AG09319 (cell line): Measurements from ENCODE around the gene EP400.

Experiments used
- DNase-seq: peaks from one replicate; pipeline ENCODE4 v3.0.0-alpha.2; 2010; ENCODE audit warnings: low read depth; ENCODE audit errors: extremely low read depth
- CTCF ChIP-seq: IDR thresholded peaks from 2 replicates; pipeline ENCODE4 v1.5.1; 2011; ENCODE audit warnings: low read depth, mild to moderate bottlenecking, inconsistent platforms, low read length, moderate library complexity

Gene EP400

GRCh38 chr12:131922772-131923171 lies 27.0 kb upstream of the EP400 start:
- DNase-seq = no peak
- TF ChIP-seq CTCF = no peak

GRCh38 chr12:131923260-131923659 lies 26.5 kb upstream of the EP400 start:
- no peak for DNase-seq

DNA sequence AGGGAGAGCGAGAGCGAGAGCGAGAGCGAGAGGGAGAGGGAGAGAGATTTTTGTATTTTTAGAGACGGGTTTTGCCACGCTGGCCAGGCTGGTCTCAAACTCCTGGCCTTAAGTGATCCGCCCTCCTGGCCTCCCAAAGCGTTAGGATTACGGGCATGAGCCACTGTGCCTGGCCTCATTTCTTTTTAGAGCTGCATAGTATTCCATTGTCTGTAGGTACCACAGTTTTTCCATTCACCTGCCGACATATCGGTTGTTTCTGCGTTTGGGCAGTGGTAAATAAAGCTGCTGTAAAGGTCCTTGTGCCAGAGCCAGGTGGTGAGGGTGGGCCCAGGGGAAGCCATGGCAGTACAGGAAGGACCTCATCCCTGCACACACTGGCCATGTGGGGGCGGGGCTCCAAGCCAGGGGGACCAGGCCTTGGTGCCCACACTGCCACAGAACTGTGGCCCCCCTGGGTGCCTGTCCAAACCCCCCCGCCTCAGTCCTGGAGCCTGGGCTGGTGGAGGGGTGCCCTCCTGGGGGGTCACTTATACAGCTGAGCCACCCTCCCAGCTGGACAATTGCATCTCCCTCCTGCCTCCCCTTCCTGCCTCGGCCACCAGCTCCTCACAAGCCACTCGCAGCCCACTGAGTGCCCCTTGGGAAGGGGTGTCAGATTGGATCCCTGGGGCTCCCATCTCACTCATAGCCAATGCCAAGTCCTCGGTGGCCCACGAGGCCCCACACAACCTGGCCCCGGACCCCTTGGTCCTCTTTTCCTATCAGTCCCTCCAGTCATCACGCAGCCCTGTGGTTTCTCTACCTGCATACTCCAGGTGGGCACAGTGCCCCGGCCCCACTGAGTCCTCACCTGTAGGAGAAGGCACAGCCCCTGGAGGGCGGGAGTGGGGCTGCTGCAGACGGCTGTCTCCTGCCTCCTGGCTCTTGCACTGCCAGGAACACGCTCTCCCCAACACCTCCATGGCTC lies 22.3 kb upstream of the EP400 start:
- DNase-seq = no peak
- TF ChIP-seq CTCF = no peak

More at GRCh38 chr12:131923260-131923659, 26.5 kb upstream of the EP400 start:
- TF ChIP-seq CTCF = no peak

GRCh38 chr12:131928080-131928710 lies 21.5 kb upstream of the EP400 start:
- TF ChIP-seq CTCF = no peak
- no peak for DNase-seq

DNA sequence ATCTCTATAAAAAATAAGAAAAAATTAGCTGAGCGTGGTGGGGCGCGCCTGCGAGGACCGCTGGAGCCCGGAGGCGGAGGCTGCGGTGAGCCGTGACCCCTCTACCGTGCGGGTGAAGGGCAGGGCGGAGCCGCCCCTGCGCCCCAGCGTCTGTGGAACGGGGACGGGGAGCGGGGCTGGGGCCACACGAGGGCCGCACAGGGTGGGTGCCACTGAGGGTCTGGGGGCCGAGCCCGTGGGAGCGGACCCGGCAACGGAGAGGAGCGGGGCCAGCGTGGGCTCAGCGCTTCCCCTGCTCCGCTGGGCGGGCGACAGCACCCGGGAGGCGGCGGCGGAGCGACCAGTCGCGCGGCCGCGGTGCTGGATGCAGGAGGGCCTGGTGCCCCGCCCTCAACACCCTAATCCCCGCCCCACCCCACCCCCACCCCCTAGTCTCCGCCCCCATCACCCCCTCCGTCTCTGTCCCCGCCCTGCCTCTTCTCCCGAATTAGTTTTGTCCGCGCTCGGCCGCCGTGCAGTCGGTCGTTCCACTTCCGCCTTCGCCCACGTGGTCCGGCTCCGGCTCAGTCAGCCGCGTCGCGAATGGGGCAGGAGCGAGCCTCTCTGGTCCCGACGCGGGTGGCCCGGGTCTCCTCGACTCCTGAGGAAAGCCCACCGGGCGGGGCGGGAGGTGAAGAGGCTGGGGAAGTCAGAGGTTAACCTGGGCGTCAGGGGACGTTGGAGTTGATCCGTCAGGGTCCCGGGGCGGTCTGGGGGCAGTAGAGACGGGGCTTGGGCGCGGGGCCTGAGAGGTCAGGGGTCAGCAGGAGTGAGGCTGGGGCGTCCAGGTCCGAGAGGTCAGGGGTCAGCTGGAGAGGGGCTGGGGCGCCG lies 20.8 kb upstream of the EP400 start, which contains the start of gene PUS1:
PUS1 (plus strand) TSS at position 566 of the 870 bp plus-strand sequence. CDS start 447 bp downstream, outside the sequence.
- peak; percentile 77 for DNase-seq
- TF ChIP-seq CTCF = no peak

- no peak for DNase-seq
- TF ChIP-seq CTCF = no peak
Observed at GRCh38 chr12:131929581-131930456, 19.9 kb upstream of the EP400 start.
